NCI-H2029 (cell line): ENCODE results near the gene BHLHA9.
"Not testable (repeated sequence)": the region's sequence is repeated elsewhere in the genome, so short reads cannot be mapped to it uniquely, and the experiment has no call there.

ENCODE experiments used
- DNase-seq: peaks from one replicate; lab custom pipeline; 2025; lab: John Stamatoyannopoulos, UW

Gene BHLHA9

DNA sequence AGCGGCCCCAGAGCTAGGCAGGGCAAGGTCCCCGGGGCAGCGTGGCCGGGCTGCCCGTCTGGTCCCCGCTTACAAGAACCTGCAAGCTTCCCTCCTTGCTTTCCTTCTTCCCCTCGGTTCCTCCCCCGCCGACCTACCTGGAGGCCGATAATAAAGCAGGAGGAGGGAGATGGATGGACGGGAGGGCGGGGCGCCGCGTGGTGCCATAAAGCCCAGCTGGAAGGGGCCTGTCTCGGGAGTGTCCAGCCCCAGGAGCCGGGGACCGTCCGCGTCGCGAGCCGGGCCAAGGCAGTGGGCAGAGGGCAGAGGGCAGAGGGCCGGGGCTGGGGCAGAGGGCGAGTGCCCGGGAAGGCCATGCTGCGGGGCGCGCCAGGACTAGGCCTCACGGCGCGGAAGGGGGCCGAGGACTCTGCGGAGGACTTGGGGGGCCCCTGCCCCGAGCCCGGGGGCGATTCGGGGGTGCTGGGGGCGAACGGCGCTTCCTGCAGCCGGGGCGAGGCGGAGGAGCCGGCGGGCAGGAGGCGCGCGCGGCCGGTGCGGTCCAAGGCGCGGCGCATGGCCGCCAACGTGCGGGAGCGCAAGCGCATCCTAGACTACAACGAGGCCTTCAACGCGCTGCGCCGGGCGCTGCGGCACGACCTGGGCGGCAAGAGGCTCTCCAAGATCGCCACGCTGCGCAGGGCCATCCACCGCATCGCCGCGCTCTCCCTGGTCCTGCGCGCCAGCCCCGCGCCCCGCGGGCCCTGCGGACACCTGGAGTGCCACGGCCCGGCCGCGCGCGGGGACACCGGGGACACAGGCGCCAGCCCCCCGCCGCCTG is at the start of gene BHLHA9:
Gene BHLHA9 (plus strand): TSS at position 235 of the 820 bp plus-strand sequence. CDS start 120 bp downstream, at position 355.
- DNase-seq = no peak

GRCh38 chr17:1221209-1221608 is 49.0 kb upstream of the BHLHA9 start:
- no peak for DNase-seq

- no peak for DNase-seq
Observed at GRCh38 chr17:1222321-1222720, 47.9 kb upstream of the BHLHA9 start.

GRCh38 chr17:1223662-1224061 is 46.6 kb upstream of the BHLHA9 start:
- no peak for DNase-seq

GRCh38 chr17:1224330-1224729 is 45.9 kb upstream of the BHLHA9 start:
- no peak for DNase-seq

GRCh38 chr17:1226308-1226707 is 43.9 kb upstream of the BHLHA9 start:
- DNase-seq = no peak

- DNase-seq = no peak
Observed at GRCh38 chr17:1227365-1227764, 42.9 kb upstream of the BHLHA9 start.

DNA sequence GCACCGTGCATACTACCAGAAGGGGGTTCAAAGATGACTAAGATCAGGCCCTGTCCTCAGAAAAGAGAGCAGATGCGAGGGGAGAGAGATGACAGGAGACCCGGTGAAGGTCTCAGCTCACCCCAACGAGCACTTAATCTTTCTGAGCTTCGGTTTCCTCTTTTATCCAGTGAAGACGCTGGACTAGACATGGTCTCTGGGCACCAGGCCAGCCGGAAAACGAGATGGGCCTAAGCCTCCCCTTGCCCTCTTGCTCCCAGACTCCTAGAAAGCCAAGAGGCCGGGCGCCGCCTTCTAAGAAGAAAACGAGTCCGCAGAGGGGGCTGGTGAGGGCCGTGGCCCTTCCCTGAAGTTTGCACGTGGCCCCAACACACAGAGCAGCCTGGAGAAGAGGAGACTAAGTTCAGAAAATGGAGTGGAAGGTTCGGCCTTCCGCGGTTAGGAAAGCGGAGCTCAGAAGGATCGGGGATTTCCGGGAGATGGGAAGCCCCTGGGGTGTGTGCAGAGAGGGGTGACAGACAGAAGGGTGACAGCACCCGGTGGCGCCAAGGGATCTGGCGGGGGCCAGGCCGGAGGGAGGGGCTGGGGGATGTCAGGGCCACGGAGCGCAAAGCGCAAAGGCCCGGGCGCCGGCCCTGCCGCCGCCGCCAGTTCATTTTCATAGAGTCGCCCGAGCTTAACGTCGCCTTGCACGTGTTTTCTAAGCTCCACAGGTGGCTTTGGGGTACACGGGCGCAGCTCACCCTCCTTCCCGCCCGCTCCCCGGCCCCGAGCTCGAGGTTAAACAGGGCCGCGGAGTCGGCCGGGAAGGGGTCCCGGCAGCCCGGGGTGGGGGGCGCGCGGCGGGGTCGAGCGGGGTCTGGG is 42.1 kb upstream of the BHLHA9 start:
- no peak for DNase-seq

DNA sequence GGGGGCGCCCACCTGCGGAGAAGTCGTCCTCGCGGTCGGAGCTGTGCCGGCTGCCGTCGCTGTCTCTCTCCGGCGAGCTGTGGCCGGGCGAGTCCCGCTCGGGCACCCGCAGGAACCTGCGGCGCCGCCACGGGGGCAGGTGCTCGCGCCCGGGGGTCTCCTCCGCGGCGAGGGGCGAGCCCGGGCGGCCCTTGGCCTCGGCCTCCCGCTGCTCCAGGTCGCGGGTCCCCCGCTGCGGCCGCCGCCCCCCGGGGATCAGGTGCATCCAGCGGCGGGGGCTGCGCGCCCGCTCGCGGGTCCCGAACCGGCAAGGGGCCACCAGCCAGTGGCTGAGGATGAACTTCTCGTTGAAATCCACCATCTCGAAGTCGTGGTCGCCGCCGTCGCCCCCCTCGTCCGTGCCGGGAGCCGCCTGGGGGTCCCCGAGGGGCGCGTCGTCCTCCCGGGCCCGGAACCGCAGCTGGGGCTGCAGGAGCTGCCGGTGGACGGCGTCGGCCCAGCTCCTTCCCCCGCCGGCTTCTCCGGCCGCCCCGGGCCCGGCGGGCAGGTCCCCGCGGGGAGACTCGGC is 41.4 kb upstream of the BHLHA9 start:
- no peak for DNase-seq

DNA sequence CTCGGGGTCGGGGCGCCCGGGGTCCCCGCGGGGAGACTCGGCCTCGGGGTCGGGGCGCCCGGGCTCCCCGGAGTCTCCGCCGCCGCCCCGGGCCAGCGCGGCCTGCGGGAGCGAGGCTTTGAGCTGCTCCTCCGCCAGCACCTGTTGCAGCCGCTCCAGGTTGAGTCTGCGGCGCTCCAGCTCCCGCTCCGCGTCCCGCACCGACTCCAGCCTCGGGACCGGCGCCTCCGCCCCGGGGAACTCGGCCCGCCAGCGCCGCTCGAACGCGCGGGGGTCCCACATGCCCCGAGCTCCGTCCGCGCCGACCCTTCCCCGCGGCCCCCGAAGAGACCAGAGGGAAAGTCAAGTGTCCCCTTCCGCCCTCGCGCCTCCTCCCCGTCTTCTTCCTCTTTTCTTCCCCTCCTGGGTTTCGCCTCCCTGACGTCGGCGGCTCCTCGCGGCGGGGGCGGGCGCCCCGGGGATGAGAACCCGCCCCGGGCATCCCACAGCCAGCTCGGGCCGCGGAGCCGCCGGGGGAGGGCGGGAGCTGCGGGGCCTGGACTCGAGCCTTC is 40.8 kb upstream of the BHLHA9 start:
- no peak for DNase-seq

GRCh38 chr17:1229900-1230501 is 40.2 kb upstream of the BHLHA9 start:
- DNase-seq = no peak

DNA sequence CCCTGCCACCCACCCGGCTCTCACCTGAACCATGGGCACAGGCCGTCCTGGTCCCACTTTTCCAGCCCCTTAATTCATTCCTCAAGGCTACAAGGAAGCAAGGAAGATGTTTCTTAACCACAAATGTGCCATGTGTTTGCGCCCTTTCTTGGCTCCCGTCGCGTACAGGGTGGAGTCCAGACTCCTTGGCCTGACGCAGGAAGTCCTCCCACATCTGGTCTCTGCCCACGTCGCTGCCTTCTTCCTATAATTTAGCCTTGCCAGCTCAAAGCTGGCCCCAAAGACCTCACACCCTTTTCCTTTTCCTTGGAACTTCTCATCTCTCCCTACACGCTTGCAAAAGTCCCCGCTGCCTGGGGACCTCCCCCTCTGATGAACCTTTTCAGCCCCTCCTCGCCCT is 38.8 kb upstream of the BHLHA9 start:
- no peak for DNase-seq

GRCh38 chr17:1232331-1232730 is 37.9 kb upstream of the BHLHA9 start:
- no peak for DNase-seq

- no peak for DNase-seq
Observed at GRCh38 chr17:1232786-1233185, 37.5 kb upstream of the BHLHA9 start.

DNA sequence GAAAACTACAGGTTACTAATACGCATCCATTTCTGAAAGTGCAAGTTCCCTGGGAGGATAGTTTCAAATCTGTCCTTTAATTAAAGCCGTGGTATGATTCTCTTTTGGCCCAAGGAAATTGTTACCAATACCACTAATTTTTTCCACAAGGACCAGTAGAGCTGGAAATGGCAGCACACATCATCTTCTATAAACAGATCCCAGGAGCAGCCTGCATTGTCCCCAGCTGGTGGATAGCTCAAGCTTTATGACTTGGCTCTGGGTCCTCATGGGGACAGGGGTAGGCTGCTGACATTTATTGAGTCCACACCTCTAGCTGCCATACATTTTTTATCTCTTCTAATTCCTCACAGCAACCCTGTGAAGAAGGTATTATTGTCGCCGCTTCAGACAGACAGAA is 35.8 kb upstream of the BHLHA9 start:
- DNase-seq = no peak

DNA sequence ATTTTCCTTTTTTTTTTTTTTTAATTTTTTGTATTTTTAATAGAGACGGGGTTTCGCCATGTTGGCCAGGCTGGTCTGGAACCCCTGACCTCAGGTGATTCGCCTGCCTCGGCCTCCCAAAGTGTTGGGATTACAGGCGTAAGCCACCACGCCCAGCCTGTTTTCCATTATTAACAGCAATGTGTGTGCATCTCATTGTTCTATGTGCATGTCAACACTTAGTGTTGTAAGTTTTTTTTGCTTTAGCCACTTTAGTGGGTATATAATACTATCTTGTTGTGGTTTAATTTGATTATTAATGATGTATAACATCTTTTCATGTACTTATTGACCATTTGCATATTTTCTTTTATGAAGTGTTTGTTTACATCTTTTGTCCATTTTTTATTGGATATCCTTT is 32.8 kb upstream of the BHLHA9 start:
- DNase-seq = no peak

DNA sequence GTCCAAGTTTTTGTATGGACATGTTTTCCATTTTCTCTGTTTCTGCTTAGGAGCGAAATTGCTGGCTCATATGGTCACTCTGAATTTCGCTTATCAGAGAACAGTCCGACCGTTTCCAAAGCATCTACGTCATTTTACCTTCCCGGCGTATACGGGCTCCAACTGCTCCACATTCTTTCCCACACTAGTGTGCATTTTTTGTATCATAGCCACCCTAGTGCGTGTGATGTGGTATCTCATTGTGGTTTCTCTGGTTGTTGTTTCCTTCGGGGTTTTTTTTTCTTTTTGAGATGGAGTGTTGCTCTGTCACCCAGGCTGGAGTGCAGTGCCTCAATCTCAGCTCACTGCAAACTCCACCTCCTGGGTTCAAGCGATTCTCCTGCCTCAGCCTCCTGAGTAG is 31.0 kb upstream of the BHLHA9 start:
- DNase-seq = no peak

DNA sequence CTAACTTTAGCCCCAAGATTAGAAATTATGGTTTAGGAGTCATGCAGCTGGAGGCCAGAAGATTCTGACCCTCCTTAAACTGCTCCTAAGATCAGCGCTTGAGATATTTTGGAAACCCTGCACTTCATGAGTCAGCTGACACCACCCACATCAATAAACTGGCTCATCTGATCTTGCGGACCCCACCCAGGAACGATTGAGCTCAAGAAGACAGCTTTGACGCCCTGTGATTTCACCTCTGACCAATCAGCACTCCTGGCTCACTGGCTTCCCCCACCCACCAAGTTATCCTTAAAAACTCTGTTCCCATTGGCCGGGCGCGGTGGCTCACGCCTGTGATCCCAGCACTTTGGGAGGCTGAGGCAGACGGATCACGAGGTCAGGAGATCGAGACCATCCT is 29.8 kb upstream of the BHLHA9 start:
- DNase-seq = not testable (repeated sequence)

GRCh38 chr17:1241929-1242328 is 28.3 kb upstream of the BHLHA9 start:
- DNase-seq = peak; percentile 83

GRCh38 chr17:1244606-1245012 is 25.6 kb upstream of the BHLHA9 start:
- DNase-seq = no peak

GRCh38 chr17:1251866-1252608 is 18.2 kb upstream of the BHLHA9 start:
- DNase-seq = peak; percentile 19
